ENCODE measurements around the gene TRIM17.

Gene TRIM17, protein sequence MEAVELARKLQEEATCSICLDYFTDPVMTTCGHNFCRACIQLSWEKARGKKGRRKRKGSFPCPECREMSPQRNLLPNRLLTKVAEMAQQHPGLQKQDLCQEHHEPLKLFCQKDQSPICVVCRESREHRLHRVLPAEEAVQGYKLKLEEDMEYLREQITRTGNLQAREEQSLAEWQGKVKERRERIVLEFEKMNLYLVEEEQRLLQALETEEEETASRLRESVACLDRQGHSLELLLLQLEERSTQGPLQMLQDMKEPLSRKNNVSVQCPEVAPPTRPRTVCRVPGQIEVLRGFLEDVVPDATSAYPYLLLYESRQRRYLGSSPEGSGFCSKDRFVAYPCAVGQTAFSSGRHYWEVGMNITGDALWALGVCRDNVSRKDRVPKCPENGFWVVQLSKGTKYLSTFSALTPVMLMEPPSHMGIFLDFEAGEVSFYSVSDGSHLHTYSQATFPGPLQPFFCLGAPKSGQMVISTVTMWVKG

DNA sequence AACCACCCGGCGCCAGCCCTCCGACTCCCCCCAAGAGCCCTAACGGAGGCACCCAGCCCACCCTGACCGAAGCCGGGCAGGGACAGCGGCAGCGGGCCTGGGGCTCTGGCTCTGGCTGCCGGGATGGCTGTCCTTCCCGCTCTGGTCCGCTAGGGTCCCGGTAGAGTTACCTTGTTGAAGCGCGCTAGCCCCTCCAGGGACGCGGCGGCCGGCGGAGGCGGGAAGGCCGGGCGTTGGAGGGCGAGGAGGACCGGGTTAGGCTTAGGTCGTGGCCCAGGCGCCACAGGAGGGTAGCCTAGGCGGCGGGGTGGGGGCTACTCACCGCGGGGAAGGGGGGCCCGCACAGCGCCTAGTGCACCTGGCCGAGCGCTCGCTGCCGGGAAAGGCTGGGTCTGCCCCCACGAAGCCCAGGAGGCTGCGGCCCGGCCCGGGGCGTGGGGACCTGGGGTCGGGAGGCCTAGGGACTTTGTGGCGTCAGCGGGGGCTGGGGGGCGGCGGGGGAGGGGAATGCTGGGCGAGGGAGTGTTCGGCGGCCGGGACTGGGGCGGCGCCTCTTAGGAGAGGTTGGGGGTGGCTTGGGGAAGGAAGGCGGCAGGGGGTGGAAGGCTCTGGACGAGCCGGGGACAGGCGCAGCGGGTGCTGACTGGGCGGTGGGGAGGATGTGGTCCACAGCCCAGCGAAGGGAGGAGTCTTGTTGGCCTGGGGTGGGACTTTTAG lies at the start of gene TRIM17:
Gene TRIM17 (minus strand): TSS at position 645 of the 717 bp plus-strand sequence. CDS start 1,789 bp downstream, outside the sequence.
- FAIRE-seq: no peak

DNA sequence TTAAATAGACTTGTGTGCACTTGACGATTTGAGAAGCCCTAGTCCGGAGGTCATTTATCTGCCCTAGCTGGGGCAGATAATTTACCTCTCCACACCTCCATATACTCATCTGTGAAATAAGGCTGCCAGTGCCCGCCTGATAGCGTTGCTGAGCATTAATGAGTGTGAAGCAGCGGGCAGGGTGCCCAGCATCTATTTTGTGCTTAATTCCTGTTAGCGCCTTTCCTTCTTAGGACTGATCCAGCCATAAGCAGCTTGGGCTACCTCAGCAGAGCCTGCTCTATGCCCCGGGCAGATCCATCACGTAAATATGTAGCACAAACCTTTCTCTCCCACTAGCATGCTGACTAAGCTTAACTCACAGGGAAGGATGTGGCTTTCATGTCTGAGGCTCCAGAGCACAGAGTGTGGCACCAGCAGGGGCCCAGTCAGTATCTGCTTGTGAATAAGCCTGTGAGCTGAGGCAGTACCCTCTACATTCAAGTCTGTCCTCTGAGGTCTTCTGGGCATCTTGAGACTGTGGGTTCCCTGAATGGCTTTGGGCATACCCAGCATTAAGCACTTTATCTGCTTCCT lies 49.0 kb upstream of the TRIM17 start:
- no peak for FAIRE-seq

DNA sequence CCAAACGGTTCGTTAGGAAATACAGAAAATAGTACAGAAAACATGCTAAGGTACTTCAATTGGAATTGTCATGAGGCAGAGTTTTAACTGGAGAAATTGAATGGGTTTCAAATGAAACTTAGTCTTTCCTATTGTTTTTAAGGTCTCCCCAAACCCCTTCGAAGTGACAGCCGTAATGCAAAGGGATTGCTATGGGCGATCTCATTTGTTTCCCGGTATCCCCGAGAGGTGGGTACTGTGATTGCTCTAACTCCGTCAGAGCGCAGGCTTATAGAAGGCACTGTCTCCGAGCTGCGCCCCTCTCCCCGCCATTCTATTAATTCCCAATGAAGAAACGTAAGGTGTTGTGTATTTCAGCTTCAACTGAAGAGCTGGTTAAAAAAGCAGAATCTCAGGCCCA lies 48.5 kb upstream of the TRIM17 start:
- no peak for FAIRE-seq

- FAIRE-seq: peak; percentile 92
Observed at GRCh38 chr1:228464487-228464983, 47.9 kb upstream of the TRIM17 start.

DNA sequence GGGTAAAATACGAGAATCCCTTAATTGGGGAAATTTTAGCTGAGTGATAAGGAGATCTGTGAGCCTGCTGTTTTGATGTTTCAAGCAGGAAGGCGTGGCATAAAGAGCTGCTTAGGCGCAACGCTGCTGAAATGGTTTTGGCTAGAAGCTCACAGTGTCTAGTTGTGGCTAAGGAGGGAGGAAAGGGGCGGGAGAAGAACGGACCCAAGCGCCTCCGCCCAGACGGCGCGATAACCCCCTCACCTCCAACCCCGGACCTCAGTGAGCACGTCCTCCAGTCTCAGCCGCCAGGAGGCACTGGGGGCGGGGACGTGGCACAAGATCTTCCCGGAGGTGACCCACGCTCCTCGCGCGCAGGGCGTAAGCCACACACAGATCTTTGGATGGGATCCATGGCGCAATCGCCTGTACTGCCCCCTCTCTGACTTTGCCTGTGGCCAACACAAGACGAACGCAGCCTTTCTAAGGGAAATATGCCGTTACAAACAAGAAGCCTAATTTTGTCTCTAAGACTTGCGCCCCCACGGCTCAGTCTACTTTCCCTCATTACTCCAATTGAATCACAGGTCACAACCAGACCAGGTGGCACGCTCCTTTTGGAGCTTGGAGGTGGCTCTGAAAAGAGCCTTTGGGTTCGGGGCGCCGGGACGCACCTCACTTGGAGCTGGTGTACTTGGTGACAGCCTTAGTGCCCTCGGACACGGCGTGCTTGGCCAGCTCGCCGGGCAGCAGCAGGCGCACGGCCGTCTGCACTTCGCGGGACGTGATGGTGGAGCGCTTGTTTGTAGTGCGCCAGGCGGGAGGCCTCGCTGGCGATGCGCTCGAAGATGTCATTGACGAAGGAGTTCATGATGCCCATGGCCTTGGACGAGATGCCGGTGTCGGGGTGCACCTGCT lies 47.1 kb upstream of the TRIM17 start:
- FAIRE-seq: no peak

DNA sequence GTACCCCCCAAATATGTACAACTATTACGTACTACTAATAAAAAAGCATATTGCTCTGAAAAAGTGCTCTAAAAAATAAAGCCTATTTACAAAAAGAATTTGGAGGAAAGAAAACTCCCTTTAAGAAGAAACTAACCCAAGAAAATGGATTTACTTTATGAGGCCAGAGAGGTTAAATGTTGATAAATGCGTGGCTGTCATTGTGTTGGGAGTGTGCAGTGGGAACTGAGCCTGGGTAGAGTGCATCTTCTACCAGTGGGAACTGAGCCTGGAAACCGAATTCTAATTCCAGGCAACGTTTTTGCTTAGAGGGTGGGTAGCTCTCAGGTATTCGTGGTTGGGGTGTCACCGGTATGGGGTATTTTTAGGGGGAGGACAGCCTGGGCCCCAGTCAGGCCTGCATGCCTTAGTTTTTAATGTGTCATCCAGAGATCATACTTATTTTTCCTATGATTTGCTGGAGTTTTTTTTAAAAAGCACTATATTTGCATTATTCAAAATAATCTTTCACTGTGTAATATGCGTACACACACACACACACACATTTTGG lies 46.4 kb upstream of the TRIM17 start:
- FAIRE-seq: no peak

GRCh38 chr1:228462560-228462959 lies 45.9 kb upstream of the TRIM17 start:
- no peak for FAIRE-seq

DNA sequence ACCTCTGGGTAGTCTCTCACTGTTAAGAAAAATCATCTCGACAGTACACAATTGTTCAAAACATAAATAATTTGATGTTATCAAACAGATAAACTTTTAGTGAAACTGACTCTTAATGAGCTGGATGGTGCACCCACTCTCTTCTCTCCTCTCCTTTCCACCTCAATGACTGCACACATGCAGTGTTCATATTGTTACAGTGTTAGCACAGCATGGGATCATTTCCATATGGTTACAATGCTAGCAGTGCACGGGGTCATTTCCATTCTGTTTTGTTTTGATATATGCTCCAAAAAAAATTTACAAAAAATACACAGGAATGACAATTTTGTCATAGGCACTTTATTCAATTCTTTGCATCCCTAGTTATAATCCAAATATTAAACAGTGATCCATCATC lies 44.2 kb upstream of the TRIM17 start:
- no peak for FAIRE-seq

- no peak for FAIRE-seq
Observed at GRCh38 chr1:228459091-228459993, 42.7 kb upstream of the TRIM17 start.

- FAIRE-seq: peak; percentile 92
Observed at GRCh38 chr1:228457396-228458176, 40.9 kb upstream of the TRIM17 start.

DNA sequence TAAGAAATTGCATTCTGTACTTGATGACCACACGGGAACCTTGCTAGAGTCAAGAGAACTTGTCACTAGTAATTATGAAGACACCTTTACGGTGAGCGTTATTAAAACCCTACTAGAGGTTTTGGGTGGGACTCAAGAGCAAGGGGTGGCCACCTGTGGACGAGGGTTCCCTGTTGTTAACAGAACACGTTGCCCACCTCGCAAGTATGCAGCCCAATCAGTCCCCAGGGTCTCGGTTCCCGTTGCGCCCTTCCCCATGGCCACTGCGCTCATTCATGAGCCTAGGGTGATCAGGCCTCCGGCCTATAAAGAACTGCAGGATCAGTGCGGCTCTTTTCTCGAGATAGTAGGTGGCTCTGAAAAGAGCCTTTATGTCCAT lies 40.3 kb upstream of the TRIM17 start:
- no peak for FAIRE-seq

DNA sequence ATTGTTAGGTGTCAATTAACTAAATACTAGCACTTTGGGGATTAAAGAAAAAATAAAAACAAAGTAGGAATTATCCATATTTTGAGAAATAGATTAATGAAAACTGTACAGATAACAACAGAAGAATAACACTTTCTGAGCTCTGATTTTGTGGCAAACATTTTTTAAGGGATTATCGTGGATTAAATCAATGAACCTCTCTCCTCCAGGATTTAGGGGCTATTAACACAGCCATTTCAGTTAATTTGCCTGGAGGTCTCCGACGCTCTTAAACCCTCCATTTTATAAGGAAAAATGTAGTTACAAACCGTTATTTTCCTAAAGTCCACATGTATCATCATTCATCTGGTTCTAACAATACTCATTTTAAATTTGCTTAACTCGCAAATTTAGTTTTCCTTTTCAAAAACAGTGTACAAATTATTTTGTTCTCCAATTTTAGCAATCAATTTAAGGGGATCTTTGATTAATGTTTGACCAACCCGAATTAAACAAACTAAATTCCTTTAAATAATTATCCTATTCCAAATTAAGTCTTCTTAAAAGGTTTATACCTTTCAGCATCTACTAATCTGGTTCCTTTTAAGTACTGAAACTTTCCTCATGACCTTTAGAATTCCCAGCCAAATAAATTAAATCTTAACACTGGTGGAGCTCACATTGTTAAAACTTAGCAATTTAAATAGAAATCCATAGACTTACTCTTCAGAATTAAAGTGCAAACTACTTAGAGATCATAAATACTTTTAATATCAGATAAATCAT lies 39.8 kb upstream of the TRIM17 start:
- FAIRE-seq: no peak

- FAIRE-seq: no peak
Observed at GRCh38 chr1:228455715-228456114, 39.1 kb upstream of the TRIM17 start.

DNA sequence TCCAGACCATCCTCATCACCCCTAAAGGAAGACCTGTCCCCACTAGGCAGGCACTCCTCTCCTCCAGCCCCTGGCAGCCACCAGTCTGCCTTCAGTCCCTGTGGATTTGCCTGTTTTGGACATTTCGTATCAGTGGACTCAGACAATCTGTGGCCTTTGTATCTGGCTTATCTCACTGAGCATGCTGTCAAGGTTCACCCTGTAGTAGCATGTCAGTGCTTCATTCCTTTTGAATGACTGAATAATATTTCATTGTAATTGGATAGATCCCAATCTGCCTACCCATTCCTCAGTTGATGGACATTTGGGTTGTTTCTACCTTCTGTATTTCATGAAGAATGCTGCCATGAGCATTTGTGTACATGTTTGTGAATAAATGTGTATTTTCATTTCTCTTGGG lies 37.6 kb upstream of the TRIM17 start:
- no peak for FAIRE-seq

DNA sequence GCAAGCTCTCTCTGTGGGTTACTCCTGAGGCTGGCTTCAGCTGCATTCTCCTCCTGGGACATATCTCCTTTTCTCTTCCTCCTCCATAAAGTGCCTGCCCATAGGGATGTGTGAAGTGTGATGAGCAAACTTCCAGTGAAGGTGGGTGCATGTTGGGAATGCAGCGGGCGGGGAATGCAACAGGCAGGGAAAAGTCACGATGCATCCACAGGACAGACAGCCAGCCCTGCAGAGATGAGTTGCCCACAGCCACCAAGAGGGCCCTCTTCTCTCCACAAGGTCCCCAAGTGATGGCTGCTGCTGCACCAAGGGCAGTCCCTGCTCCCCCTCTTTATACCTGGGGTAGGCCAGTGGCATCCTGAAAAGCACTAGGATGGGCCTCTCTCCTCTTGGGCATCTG lies 37.0 kb upstream of the TRIM17 start:
- no peak for FAIRE-seq

- FAIRE-seq: no peak
Observed at GRCh38 chr1:228453022-228453560, 36.4 kb upstream of the TRIM17 start.

DNA sequence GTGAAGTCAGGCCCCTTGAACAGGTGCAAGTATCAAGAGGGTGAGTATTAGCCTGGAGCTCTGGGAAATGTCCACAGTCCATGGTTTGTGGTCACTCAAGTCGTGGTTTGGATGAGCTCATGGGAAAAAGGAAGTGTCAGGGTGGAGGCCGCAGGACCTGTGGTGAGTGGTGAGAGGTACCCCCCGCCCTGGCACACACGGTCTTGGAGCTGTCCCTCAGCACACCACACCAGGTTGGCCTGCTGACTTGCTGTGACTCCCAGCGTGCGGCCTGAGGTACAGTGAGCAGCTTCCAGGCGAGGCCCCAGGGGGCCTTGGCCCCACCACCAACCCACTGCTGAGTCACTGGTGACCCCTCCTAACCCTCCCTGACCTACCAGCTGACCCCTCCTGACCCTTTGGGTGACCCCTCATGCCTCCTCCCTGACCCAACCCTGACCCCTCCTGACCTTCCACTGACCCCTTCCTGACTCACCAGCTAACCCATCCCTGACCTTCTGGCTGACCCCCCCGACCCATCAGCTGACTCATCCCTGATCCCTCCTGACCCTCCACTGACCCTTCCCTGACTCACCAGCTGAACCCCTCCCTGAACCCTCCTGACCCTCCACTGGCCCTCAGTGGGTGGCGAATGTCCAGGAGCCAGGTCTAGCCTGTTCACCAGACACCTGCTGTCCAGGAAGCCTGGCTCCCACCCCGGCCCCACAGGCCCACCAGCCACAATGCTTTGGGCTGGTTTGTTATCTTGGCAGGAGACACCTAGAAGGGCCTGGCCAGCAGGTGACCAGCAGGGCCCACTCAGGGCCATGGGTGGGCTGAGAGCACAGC lies 35.7 kb upstream of the TRIM17 start:
- FAIRE-seq: no peak

- FAIRE-seq: no peak
Observed at GRCh38 chr1:228450200-228450599, 33.5 kb upstream of the TRIM17 start.
